Measurements from ENCODE around the gene ZNF823. TPM values are rescaled to one million over a fixed set of nuclear protein-coding genes. Genes with fewer than 3 reads are reported as not detected.

Gene ZNF823
- polyA plus RNA-seq, 1 of the 3 experiments (the other 2 are of a cell fraction): 1.5 TPM

GRCh38 chr19:11754663-11755062 lies 15.9 kb upstream of the ZNF823 start:
- CTCF ChIA-PET: no interaction called here

GRCh38 chr19:11752244-11752736 lies 13.5 kb upstream of the ZNF823 start:
- no peak overlapping the region for H3K27ac ChIP-seq (ENCODE audit: low read depth in 2 of 2, low read length in 1 of 2)
- H3K9me2 ChIP-seq: no peaks in the 10 kb centered on the region
- ChIA-PET POLR2A (no interaction called here), CTCF (no interaction called here)
- no peak overlapping the region for H3K9ac ChIP-seq
- no peaks in the 10 kb centered on the region for H3F3A ChIP-seq (replicated peaks; ENCODE audit: insufficient read depth)
- H3K79me2 ChIP-seq (ENCODE audit: insufficient read depth): no peaks in the 10 kb centered on the region
- DNase-seq: no peak
- TF ChIP-seq RXRA (IDR thresholded peaks at IDR 0.05; ENCODE audit: borderline replicate concordance, low read depth) (no peak), NFIC (IDR thresholded peaks at IDR 0.05; ENCODE audit: borderline replicate concordance) (no peak), SIN3A (IDR thresholded peaks at IDR 0.05; ENCODE audit: borderline replicate concordance, low read depth, low read length) (no peak), RAD21 (IDR thresholded peaks at IDR 0.05; ENCODE audit: low read length) (no peak), JUND (IDR thresholded peaks at IDR 0.05) (no peak), EP300 (IDR thresholded peaks at IDR 0.05; ENCODE audit: borderline replicate concordance in 1 of 2, low read depth in 1 of 2, low read length in 1 of 2) (no peak), ELF1 (IDR thresholded peaks at IDR 0.05) (no peak), TEAD4 (IDR thresholded peaks at IDR 0.05; ENCODE audit: borderline replicate concordance, insufficient read depth) (no peak), MXI1 (IDR thresholded peaks at IDR 0.05; ENCODE audit: low read depth, low read length) (no peak), TAF1 (IDR thresholded peaks at IDR 0.05; ENCODE audit: borderline replicate concordance, low read depth, low read length) (no peak), GATA2 (CRISPR knock-in tag; IDR thresholded peaks at IDR 0.05) (no peak), FOXJ3 (CRISPR knock-in tag; IDR thresholded peaks at IDR 0.05) (no peak), PBX3 (IDR thresholded peaks at IDR 0.05) (no peak), YY1 (IDR thresholded peaks at IDR 0.05; ENCODE audit: low read depth) (no peak), USF2 (IDR thresholded peaks at IDR 0.05; ENCODE audit: borderline replicate concordance, low read depth, low read length) (no peak), USF1 (IDR thresholded peaks at IDR 0.05; ENCODE audit: borderline replicate concordance, low read depth) (no peak)
- TF ChIP-seq, protein P1, sequence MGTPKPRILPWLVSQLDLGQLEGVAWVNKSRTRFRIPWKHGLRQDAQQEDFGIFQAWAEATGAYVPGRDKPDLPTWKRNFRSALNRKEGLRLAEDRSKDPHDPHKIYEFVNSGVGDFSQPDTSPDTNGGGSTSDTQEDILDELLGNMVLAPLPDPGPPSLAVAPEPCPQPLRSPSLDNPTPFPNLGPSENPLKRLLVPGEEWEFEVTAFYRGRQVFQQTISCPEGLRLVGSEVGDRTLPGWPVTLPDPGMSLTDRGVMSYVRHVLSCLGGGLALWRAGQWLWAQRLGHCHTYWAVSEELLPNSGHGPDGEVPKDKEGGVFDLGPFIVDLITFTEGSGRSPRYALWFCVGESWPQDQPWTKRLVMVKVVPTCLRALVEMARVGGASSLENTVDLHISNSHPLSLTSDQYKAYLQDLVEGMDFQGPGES (IDR thresholded peaks at IDR 0.05; ENCODE audit: low read depth, low read length): no peak
- TF ChIP-seq, protein P2, sequence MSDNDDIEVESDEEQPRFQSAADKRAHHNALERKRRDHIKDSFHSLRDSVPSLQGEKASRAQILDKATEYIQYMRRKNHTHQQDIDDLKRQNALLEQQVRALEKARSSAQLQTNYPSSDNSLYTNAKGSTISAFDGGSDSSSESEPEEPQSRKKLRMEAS (IDR thresholded peaks at IDR 0.05; ENCODE audit: low read depth): no peak
- TF ChIP-seq, protein P3, sequence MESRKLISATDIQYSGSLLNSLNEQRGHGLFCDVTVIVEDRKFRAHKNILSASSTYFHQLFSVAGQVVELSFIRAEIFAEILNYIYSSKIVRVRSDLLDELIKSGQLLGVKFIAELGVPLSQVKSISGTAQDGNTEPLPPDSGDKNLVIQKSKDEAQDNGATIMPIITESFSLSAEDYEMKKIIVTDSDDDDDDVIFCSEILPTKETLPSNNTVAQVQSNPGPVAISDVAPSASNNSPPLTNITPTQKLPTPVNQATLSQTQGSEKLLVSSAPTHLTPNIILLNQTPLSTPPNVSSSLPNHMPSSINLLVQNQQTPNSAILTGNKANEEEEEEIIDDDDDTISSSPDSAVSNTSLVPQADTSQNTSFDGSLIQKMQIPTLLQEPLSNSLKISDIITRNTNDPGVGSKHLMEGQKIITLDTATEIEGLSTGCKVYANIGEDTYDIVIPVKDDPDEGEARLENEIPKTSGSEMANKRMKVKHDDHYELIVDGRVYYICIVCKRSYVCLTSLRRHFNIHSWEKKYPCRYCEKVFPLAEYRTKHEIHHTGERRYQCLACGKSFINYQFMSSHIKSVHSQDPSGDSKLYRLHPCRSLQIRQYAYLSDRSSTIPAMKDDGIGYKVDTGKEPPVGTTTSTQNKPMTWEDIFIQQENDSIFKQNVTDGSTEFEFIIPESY (IDR thresholded peaks at IDR 0.05; ENCODE audit: borderline replicate concordance, low read depth): no peak
- H3K4me2 ChIP-seq: no peak overlapping the region
- peaks cover 7% of the 10 kb centered on the region; the same call in 1 of the 2 replicates for H3K9me3 ChIP-seq
- H3K4me3 ChIP-seq (ENCODE audit: low read depth in 2 of 2, low read length in 1 of 2): no peak overlapping the region
- 0% methylated on average over 2 of the region's 2 CpGs for WGBS (ENCODE audit: low lambda C conversion rate)
- H3K4me1 ChIP-seq (ENCODE audit: control insufficient read depth in 1 of 2, insufficient read depth in 2 of 2, low read depth in 1 of 2, low read length in 1 of 2): no peaks in the 10 kb centered on the region
- H2AFZ ChIP-seq (ENCODE audit: low read depth): no peak overlapping the region
- H3K27me3 ChIP-seq (ENCODE audit: insufficient read depth): no peaks in the 10 kb centered on the region
- H3K36me3 ChIP-seq (replicated peaks in 1 of 2; ENCODE audit: control insufficient read depth in 1 of 2, insufficient read depth in 2 of 2, low read length in 1 of 2): no peaks in the 10 kb centered on the region
- no peaks in the 10 kb centered on the region for H4K20me1 ChIP-seq (ENCODE audit: insufficient read depth)

More at GRCh38 chr19:11754663-11755062, 15.9 kb upstream of the ZNF823 start:
- Histone ChIP-seq H3K27me3 (ENCODE audit: insufficient read depth) (no peaks in the 10 kb centered on the region), H3K9me3 (peaks cover 3% of the 10 kb centered on the region; the same call in 1 of the 2 replicates), H3K79me2 (ENCODE audit: insufficient read depth) (no peaks in the 10 kb centered on the region), H3K36me3 (replicated peaks in 1 of 2; ENCODE audit: control insufficient read depth in 1 of 2, insufficient read depth in 2 of 2, low read length in 1 of 2) (no peaks in the 10 kb centered on the region), H4K20me1 (ENCODE audit: insufficient read depth) (no peaks in the 10 kb centered on the region), H3K4me3 (ENCODE audit: low read depth in 2 of 2, low read length in 1 of 2) (no peak overlapping the region), H3K9ac (no peak overlapping the region), H3F3A (replicated peaks; ENCODE audit: insufficient read depth) (no peaks in the 10 kb centered on the region), H3K4me1 (ENCODE audit: control insufficient read depth in 1 of 2, insufficient read depth in 2 of 2, low read depth in 1 of 2, low read length in 1 of 2) (no peaks in the 10 kb centered on the region), H3K4me2 (no peak overlapping the region), H3K27ac (ENCODE audit: low read depth in 2 of 2, low read length in 1 of 2) (no peak overlapping the region), H2AFZ (ENCODE audit: low read depth) (no peak overlapping the region), H3K9me2 (no peaks in the 10 kb centered on the region)
- TF ChIP-seq FOXJ3 (CRISPR knock-in tag; IDR thresholded peaks at IDR 0.05) (no peak), POLR2AphosphoS5 (IDR thresholded peaks at IDR 0.05; ENCODE audit: low read depth, low read length) (no peak)
- 8% methylated on average over 4 of the region's 4 CpGs for WGBS (ENCODE audit: low lambda C conversion rate)
- POLR2A ChIA-PET: no interaction called here
- no peak for DNase-seq
